GM23248 (cell line): Measurements from ENCODE around the gene HMGXB4. TPM values are rescaled to one million over a fixed set of nuclear protein-coding genes. Genes with fewer than 3 reads are reported as not detected.

Source experiments
- DNase-seq: peaks from one replicate; pipeline ENCODE4 v3.0.0-alpha.2; 2015
- H2AFZ ChIP-seq: fragments of 200-600 bp; sonication (generic); 2 replicates; pipeline ENCODE4 v1.6.1; 2016; ENCODE audit warnings: antibody characterized with exemption
- H3F3A ChIP-seq: fragments of 200-600 bp; sonication (generic); 2 replicates; pipeline ENCODE4 v1.6.1; 2016; ENCODE audit warnings: mild to moderate bottlenecking, antibody characterized with exemption, mixed run types; ENCODE audit not compliant: insufficient read depth
- H3K27ac ChIP-seq: fragments of 200-600 bp; sonication (generic); 2 replicates; pipeline ENCODE4 v1.5.1; 2016; ENCODE audit warnings: mild to moderate bottlenecking
- H3K27me3 ChIP-seq: fragments of 200-600 bp; sonication (generic); replicated peaks from 2 replicates; pipeline ENCODE4 v1.6.1; 2016; ENCODE audit warnings: mild to moderate bottlenecking; ENCODE audit not compliant: insufficient read depth
- H3K36me3 ChIP-seq: fragments of 200-600 bp; sonication (generic); 2 replicates; pipeline ENCODE4 v1.6.1; 2016; ENCODE audit warnings: low read depth, mild to moderate bottlenecking
- H3K4me1 ChIP-seq: fragments of 200-600 bp; sonication (generic); 2 replicates; pipeline ENCODE4 v1.6.1; 2016; ENCODE audit warnings: mild to moderate bottlenecking; ENCODE audit not compliant: insufficient read depth
- H3K4me2 ChIP-seq: fragments of 200-600 bp; sonication (generic); one replicate; pipeline ENCODE4 v1.6.1; 2016; ENCODE audit warnings: mild to moderate bottlenecking; ENCODE audit not compliant: unreplicated experiment
- H3K4me3 ChIP-seq: fragments of 200-600 bp; sonication (generic); 2 replicates; pipeline ENCODE4 v1.5.1; 2016; ENCODE audit warnings: mild to moderate bottlenecking
- H3K79me2 ChIP-seq: fragments of 200-600 bp; sonication (generic); 2 replicates; pipeline ENCODE4 v1.6.1; 2016; ENCODE audit warnings: mild to moderate bottlenecking; ENCODE audit not compliant: insufficient read depth
- H3K9ac ChIP-seq: fragments of 200-600 bp; sonication (generic); 2 replicates; pipeline ENCODE4 v1.6.1; 2016; ENCODE audit warnings: mild to moderate bottlenecking
- H3K9me2 ChIP-seq: fragments of 200-600 bp; sonication (generic); 2 replicates; pipeline ENCODE4 v1.6.1; 2016; ENCODE audit warnings: mixed run types, mild to moderate bottlenecking, moderate library complexity; ENCODE audit not compliant: insufficient read depth
- H3K9me3 ChIP-seq: fragments of 200-600 bp; sonication (generic); one replicate; pipeline ENCODE4 v1.6.1; 2017; ENCODE audit warnings: low read depth
- H4K20me1 ChIP-seq: fragments of 200-600 bp; sonication (generic); 2 replicates; pipeline ENCODE4 v1.6.0; 2016; ENCODE audit not compliant: insufficient read depth
- EZH2 ChIP-seq: fragments of 200-600 bp; sonication (generic); IDR thresholded peaks from 2 replicates; pipeline ENCODE4 v1.6.1; 2018; ENCODE audit warnings: antibody characterized with exemption, mild to moderate bottlenecking; ENCODE audit not compliant: insufficient read depth, poor library complexity, severe bottlenecking
- EZH2phosphoT487 ChIP-seq: fragments of 200-600 bp; sonication (generic); IDR thresholded peaks from 2 replicates; pipeline ENCODE4 v1.6.1; 2018; ENCODE audit warnings: antibody characterized with exemption, moderate library complexity, mild to moderate bottlenecking, low read depth; ENCODE audit not compliant: insufficient read depth
- WGBS, 2 experiments: methylation state at CpG; one replicate each; pipeline ENCODE4 v1.1.6; 2015 to 2017; ENCODE audit warnings: low lambda C conversion rate in 2 of 2, low coverage in 1 of 2; ENCODE audit errors: missing lambda C conversion rate in 2 of 2; 5-methylcytosine and 5-hydroxymethylcytosine counted together
- in situ Hi-C: fragments of 300-500 bp; cut with MboI; formaldehyde crosslinking; loops from 2 replicates; pipeline ENCODE4 v1.15.0; 2020
- polyA plus RNA-seq: library from polyadenylated mRNA; unstranded; fragments of >200 nt; fragmentation: Nextera tagmentation; extraction: Ambion mirVana; gene quantifications from 2 replicates; pipeline ENCODE4 v1.2.1, GENCODE V29; 2016
- total RNA-seq: library from RNA; depleted of rRNA; stranded (reverse); fragments of >200 nt; shearing (Covaris generic); gene quantifications from 2 replicates; pipeline ENCODE4 v1.2.3, GENCODE V29; 2014; rRNA removed

The HMGXB4 gene, protein sequence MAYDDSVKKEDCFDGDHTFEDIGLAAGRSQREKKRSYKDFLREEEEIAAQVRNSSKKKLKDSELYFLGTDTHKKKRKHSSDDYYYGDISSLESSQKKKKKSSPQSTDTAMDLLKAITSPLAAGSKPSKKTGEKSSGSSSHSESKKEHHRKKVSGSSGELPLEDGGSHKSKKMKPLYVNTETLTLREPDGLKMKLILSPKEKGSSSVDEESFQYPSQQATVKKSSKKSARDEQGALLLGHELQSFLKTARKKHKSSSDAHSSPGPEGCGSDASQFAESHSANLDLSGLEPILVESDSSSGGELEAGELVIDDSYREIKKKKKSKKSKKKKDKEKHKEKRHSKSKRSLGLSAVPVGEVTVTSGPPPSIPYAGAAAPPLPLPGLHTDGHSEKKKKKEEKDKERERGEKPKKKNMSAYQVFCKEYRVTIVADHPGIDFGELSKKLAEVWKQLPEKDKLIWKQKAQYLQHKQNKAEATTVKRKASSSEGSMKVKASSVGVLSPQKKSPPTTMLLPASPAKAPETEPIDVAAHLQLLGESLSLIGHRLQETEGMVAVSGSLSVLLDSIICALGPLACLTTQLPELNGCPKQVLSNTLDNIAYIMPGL
- total RNA-seq = 10.2 and 12.4 TPM in 2 replicates
- 17.1 and 17.8 TPM in 2 replicates for polyA plus RNA-seq

DNA sequence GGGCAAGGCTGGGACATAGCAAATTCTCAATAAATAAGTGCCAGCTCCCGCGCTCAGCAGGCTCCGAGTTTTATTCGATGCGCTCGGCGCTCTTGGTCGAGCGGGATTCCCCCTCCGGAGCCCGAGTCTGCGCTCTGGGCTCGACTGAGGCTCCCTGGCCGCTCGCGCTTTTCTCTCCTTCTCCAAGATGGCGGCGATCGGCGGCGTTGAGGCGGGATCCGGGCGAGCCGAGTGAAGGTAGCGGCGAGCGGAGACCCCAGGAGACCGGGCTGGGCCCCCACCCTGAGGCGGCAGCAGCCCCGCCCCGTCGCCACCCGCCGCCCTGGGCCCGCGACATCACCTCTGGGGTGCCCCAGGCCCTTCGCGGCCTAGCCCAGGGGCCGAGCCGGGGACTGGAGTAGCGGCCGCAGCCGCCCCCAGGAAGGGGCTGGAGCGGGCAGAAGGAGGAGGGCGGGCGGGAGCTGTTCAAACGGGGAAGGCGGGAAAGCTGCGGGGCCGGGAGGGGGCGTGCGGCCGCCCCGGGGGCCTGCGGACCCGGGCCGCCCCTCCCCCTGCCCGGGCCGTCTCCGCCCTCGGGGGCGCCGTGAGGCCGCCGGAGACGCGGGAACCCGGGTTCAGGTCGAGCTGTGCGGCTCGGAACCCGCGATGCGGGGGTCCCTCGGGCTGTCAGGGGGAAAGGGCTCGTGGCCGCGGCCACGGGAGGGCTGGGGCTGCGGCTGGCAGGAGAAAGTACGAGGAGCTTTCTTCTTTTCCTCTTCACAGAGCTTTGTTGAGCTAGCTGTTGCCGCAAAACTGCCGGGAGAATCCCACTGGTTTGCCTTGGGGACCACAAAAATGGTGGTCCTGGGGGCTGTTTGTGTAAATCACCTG lies at the start of gene HMGXB4:
HMGXB4 (plus strand) TSS at position 173 of the 870 bp plus-strand sequence. CDS start 4,898 bp downstream, outside the sequence.
- peaks cover 60% of the 10 kb centered on the region for H3K79me2 ChIP-seq
- H3K27me3 ChIP-seq = no peaks in the 10 kb centered on the region
- peak within 1 kb of the TSS; percentile 58 for H3K27ac ChIP-seq
- peaks cover under 1% of the 10 kb centered on the region; the same call in 1 of the 2 replicates for H3K36me3 ChIP-seq
- H3K9me3 ChIP-seq = no peaks in the 10 kb centered on the region
- peak within 1 kb of the TSS; percentile 89 for H3K4me3 ChIP-seq
- no peaks in the 10 kb centered on the region for H3F3A ChIP-seq
- H2AFZ ChIP-seq = peak within 1 kb of the TSS; percentile 100
- no peak for TF ChIP-seq EZH2
- no peak for TF ChIP-seq EZH2phosphoT487
- no peaks in the 10 kb centered on the region for H4K20me1 ChIP-seq
- H3K4me2 ChIP-seq = peak within 1 kb of the TSS; percentile 96
- DNase-seq = peak; percentile 98
- peaks cover 5% of the 10 kb centered on the region; the same call in 1 of the 2 replicates for H3K4me1 ChIP-seq
- WGBS, 2 experiments = 1% methylated on average over 37 to 59 of the region's 84 CpGs
- in situ Hi-C loops = no loop called here
- no peaks in the 10 kb centered on the region for H3K9me2 ChIP-seq
- H3K9ac ChIP-seq = peak within 1 kb of the TSS; percentile 97

DNA sequence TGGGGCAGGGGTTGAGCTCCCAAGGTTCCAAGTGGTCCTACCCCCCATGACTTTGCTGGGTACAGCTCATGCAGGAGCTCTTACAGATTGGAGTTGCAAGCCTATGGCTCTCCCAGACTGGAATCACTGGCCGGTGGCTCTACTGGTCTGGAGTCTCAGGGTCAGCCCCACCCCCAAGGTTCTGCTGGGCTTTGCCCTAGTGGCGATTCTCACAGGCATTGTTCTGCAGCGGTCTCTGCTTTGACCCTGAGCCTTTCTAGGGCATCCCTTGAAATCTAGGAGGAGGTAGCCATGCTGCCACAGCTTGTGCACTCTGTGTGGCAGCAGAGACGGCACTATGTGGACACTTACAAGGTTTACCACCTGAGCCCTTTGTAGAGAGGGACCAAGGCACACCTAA lies 49.3 kb upstream of the HMGXB4 start:
- Histone ChIP-seq H3K9ac (no peak overlapping the region), H3K27ac (no peak overlapping the region), H3K9me3 (no peaks in the 10 kb centered on the region), H4K20me1 (no peaks in the 10 kb centered on the region), H2AFZ (no peak overlapping the region), H3K4me1 (no peaks in the 10 kb centered on the region), H3F3A (no peaks in the 10 kb centered on the region), H3K36me3 (no peaks in the 10 kb centered on the region), H3K27me3 (peaks cover 20% of the 10 kb centered on the region), H3K4me3 (no peak overlapping the region), H3K79me2 (no peaks in the 10 kb centered on the region), H3K4me2 (no peak overlapping the region), H3K9me2 (no peaks in the 10 kb centered on the region)
- in situ Hi-C loops = no loop called here
- TF ChIP-seq EZH2 (no peak), EZH2phosphoT487 (no peak)
- DNase-seq = no peak
- 53 to 57% methylated on average over 4 of the region's 4 CpGs for WGBS, 2 experiments

DNA sequence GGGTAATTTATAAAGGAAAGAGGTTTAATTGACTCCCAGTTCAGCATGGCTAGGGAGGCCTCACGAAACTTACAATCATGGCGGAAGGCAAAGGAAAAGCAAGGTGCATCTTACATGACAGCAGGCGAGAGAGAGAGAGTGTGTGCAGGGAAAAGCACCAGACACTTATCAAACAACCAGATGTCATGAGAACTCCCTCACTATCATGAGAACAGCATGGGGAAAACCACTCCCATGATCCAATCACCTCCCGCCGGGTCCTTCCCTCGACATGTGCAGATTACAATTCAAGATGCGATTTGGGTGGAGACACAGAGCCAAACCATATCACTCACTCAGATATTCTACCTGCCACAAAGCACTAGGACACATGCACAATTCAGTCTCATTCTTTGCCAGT lies 48.1 kb upstream of the HMGXB4 start:
- no peak overlapping the region for H3K4me3 ChIP-seq
- in situ Hi-C loops = no loop called here
- 39 to 40% methylated on average over 7 of the region's 7 CpGs for WGBS, 2 experiments

DNA sequence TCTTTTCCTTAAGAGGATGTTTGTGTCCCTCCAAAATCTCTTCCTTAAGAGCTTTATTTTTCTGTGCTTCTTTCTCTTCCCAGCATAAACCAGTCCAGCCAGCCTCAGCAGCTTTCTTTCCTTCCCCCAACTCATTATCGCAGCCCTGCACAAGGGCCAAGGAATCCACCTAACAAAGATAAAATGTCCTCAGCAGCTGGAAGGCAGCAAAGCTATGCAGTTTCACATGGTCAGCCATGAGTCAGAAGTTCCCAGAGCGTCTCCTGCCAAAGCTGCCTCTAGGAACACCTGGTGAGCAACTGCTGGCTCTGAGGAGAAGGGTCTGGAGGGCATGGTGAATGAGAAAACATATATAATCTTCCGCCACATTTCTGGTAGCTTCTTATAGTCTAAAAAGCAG lies 45.3 kb upstream of the HMGXB4 start:
- 40 to 45% methylated on average over 3 of the region's 3 CpGs for WGBS, 2 experiments
- no peak overlapping the region for H3K4me2 ChIP-seq

More for the DNA sequence above, 48.1 kb upstream of the HMGXB4 start:
- Histone ChIP-seq H3K4me2 (no peak overlapping the region), H3K27ac (no peak overlapping the region), H3K27me3 (peaks cover 20% of the 10 kb centered on the region), H3K36me3 (no peaks in the 10 kb centered on the region), H2AFZ (no peak overlapping the region), H4K20me1 (no peaks in the 10 kb centered on the region), H3K9me3 (no peaks in the 10 kb centered on the region), H3F3A (no peaks in the 10 kb centered on the region), H3K9ac (no peak overlapping the region), H3K79me2 (no peaks in the 10 kb centered on the region), H3K9me2 (no peaks in the 10 kb centered on the region), H3K4me1 (no peaks in the 10 kb centered on the region)
- TF ChIP-seq EZH2phosphoT487 (no peak), EZH2 (no peak)
- no peak for DNase-seq

More for the DNA sequence above, 45.3 kb upstream of the HMGXB4 start:
- no peak overlapping the region for H3K4me3 ChIP-seq
- peak; percentile 14 for DNase-seq
- H3K27ac ChIP-seq = no peak overlapping the region
- no peak for TF ChIP-seq EZH2phosphoT487
- no peak for TF ChIP-seq EZH2
- H3F3A ChIP-seq = no peaks in the 10 kb centered on the region
- in situ Hi-C loops = no loop called here
- no peak overlapping the region for H3K9ac ChIP-seq
- H3K79me2 ChIP-seq = no peaks in the 10 kb centered on the region
- H3K9me3 ChIP-seq = no peaks in the 10 kb centered on the region
- H3K4me1 ChIP-seq = no peaks in the 10 kb centered on the region
- H3K27me3 ChIP-seq = no peaks in the 10 kb centered on the region
- no peaks in the 10 kb centered on the region for H3K36me3 ChIP-seq
- no peak overlapping the region for H2AFZ ChIP-seq
- H4K20me1 ChIP-seq = no peaks in the 10 kb centered on the region
- H3K9me2 ChIP-seq = no peaks in the 10 kb centered on the region
